Activated T-cell treated with anti-CD3 and anti-CD28 coated beads for 24 hours (primary cell): ENCODE results near the gene SLC25A21.
"Not testable (repeated sequence)": the region's sequence is repeated elsewhere in the genome, so short reads cannot be mapped to it uniquely, and the experiment has no call there.

Source experiments
- DNase-seq: peaks from one replicate; pipeline ENCODE4 v3.0.0-alpha.2; 2020; ENCODE audit warnings: low read depth

Gene SLC25A21

GRCh38 chr14:36820901-36821300 is 351.5 kb downstream of the SLC25A21 start:
- DNase-seq, result no peak

- no peak for DNase-seq
Observed at GRCh38 chr14:36820111-36820709, 352.2 kb downstream of the SLC25A21 start.

- DNase-seq, result no peak
Observed at GRCh38 chr14:36818794-36819384, 353.5 kb downstream of the SLC25A21 start.

GRCh38 chr14:36818246-36818645 is 354.2 kb downstream of the SLC25A21 start:
- DNase-seq, result no peak

GRCh38 chr14:36817071-36817930 is 355.1 kb downstream of the SLC25A21 start:
- no peak for DNase-seq

GRCh38 chr14:36816481-36816880 is 355.9 kb downstream of the SLC25A21 start:
- DNase-seq, result no peak

- not testable (repeated sequence) for DNase-seq
Observed at GRCh38 chr14:36814783-36815182, 357.6 kb downstream of the SLC25A21 start.

- DNase-seq, result no peak
Observed at GRCh38 chr14:36810209-36810608, 362.2 kb downstream of the SLC25A21 start.

GRCh38 chr14:36807727-36808126 is 364.7 kb downstream of the SLC25A21 start:
- no peak for DNase-seq

GRCh38 chr14:36805131-36805559 is 367.3 kb downstream of the SLC25A21 start:
- DNase-seq, result no peak

GRCh38 chr14:36797634-36798033 is 374.8 kb downstream of the SLC25A21 start:
- no peak for DNase-seq

- DNase-seq, result no peak
Observed at GRCh38 chr14:36791402-36791801, 381.0 kb downstream of the SLC25A21 start.

- no peak for DNase-seq
Observed at GRCh38 chr14:36785511-36785910, 386.9 kb downstream of the SLC25A21 start.

- no peak for DNase-seq
Observed at GRCh38 chr14:36784541-36784940, 387.9 kb downstream of the SLC25A21 start.

- no peak for DNase-seq
Observed at GRCh38 chr14:36781897-36782296, 390.5 kb downstream of the SLC25A21 start.

- no peak for DNase-seq
Observed at GRCh38 chr14:36773558-36773957, 398.8 kb downstream of the SLC25A21 start.

- DNase-seq, result no peak
Observed at GRCh38 chr14:36773136-36773540, 399.3 kb downstream of the SLC25A21 start.

GRCh38 chr14:36771028-36771640 is 401.3 kb downstream of the SLC25A21 start:
- DNase-seq, result no peak

- no peak for DNase-seq
Observed at GRCh38 chr14:36768638-36769337, 403.6 kb downstream of the SLC25A21 start.

GRCh38 chr14:36767603-36768281 is 404.7 kb downstream of the SLC25A21 start:
- no peak for DNase-seq

- no peak for DNase-seq
Observed at GRCh38 chr14:36766974-36767373, 405.4 kb downstream of the SLC25A21 start.
